Common myeloid progenitor, CD34-positive (primary cell): Measurements from ENCODE around the gene CSNK2A1.
A peak's percentile ranks its signal among the peaks of the same experiment; 100 is the strongest.

Source experiments
- CTCF ChIA-PET: fragments of 350-600 bp; sonication (Branson Sonifier 250); formaldehyde crosslinking; loops from one replicate; lab custom pipeline; 2021; ENCODE audit warnings: antibody characterized with exemption; lab: Charles Lee
- POLR2A ChIA-PET: fragments of 350-600 bp; sonication (Branson Sonifier 250); formaldehyde crosslinking; loops from one replicate; lab custom pipeline; 2021; ENCODE audit warnings: antibody characterized with exemption; lab: Charles Lee
- DNase-seq, 3 donors: peaks; one replicate each; pipeline versions ENCODE4 v3.0.0 to v3.0.0-alpha.2; 2013
- H3K27ac ChIP-seq, 2 experiments: 1 replicate in 1 of 2; 2 replicates in 1 of 2; pipeline ENCODE4 v1.7.0; 2013; ENCODE audit warnings: inconsistent platforms in 2 of 2, low read length in 2 of 2, mild to moderate bottlenecking in 2 of 2, low read depth in 1 of 2, moderate library complexity in 1 of 2; ENCODE audit not compliant: severe bottlenecking in 2 of 2, insufficient read depth in 1 of 2, poor library complexity in 1 of 2
- H3K27me3 ChIP-seq, 5 experiments: replicated peaks in 2 of 5; 1 replicate in 3 of 5; 2 replicates in 2 of 5; pipeline versions ENCODE4 v1.6.1 to v1.7.0; 2013; ENCODE audit warnings: low read length in 4 of 5, mild to moderate bottlenecking in 2 of 5, moderate library complexity in 2 of 5, inconsistent platforms in 1 of 5; ENCODE audit not compliant: insufficient read depth in 5 of 5, control insufficient read depth in 4 of 5
- H3K36me3 ChIP-seq, 4 experiments: 1 replicate in 2 of 4; 2 replicates in 2 of 4; pipeline versions ENCODE4 v1.6.1 to v1.7.0; 2013; ENCODE audit warnings: low read length in 3 of 4, control low read depth in 1 of 4, mild to moderate bottlenecking in 1 of 4; ENCODE audit not compliant: control insufficient read depth in 4 of 4, insufficient read depth in 4 of 4
- H3K4me1 ChIP-seq, 4 experiments: 1 replicate in 3 of 4; 2 replicates in 1 of 4; pipeline versions ENCODE4 v1.6.1 to v1.7.1; 2013; ENCODE audit warnings: low read length in 3 of 4, mild to moderate bottlenecking in 3 of 4, control low read depth in 1 of 4, inconsistent platforms in 1 of 4, moderate library complexity in 1 of 4; ENCODE audit not compliant: control insufficient read depth in 4 of 4, insufficient read depth in 4 of 4; ENCODE audit errors: control extremely low read depth in 1 of 4
- H3K4me3 ChIP-seq, 7 experiments: 1 replicate in 4 of 7; 2 replicates in 3 of 7; pipeline versions ENCODE4 v1.5.1 to v1.7.0; 2013; ENCODE audit warnings: mild to moderate bottlenecking in 7 of 7, low read length in 6 of 7, moderate library complexity in 6 of 7, inconsistent platforms in 2 of 7, low read depth in 2 of 7, control low read depth in 1 of 7; ENCODE audit not compliant: insufficient read depth in 4 of 7, control insufficient read depth in 1 of 7; ENCODE audit errors: extremely low read depth in 1 of 7
- H3K9me3 ChIP-seq, 5 experiments: 1 replicate in 4 of 5; 2 replicates in 1 of 5; pipeline versions ENCODE4 v1.6.1 to v1.7.1; 2013; ENCODE audit warnings: low read length in 4 of 5, mild to moderate bottlenecking in 2 of 5, inconsistent platforms in 1 of 5, low read depth in 1 of 5, moderate library complexity in 1 of 5; ENCODE audit not compliant: control insufficient read depth in 4 of 5, insufficient read depth in 2 of 5; ENCODE audit errors: control extremely low read depth in 1 of 5
- WGBS: methylation state at CpG from one replicate; pipeline ENCODE4 v1.1.5; 2013; ENCODE audit not compliant: insufficient coverage; 5-methylcytosine and 5-hydroxymethylcytosine counted together

CSNK2A1 gene

GRCh38 chr20:475463-476357 is 67.9 kb downstream of the CSNK2A1 start:
- CTCF ChIA-PET, result interaction anchor here (0.7 to 10.8 kb wide), 11 partner anchors 11 to 122 kb away, joined by 3 to 103 read pairs (median 4); no protein-coding TSS in a partner anchor
- Histone ChIP-seq H3K9me3 (peaks cover 0 to 7% (median 2%) of the 10 kb centered on the region in 5 experiments), H3K27me3 (no peaks in the 10 kb centered on the region), H3K36me3 (peaks cover 5 to 31% (median 16%) of the 10 kb centered on the region in 4 experiments), H3K4me1 (no peaks in the 10 kb centered on the region), H3K27ac (no peak overlapping the region), H3K4me3 (no peak overlapping the region)
- DNase-seq, result no peak
- WGBS, result 96% methylated on average over 6 of the region's 6 CpGs
- POLR2A ChIA-PET, result no interaction called here

GRCh38 chr20:474581-474980 is 69.0 kb downstream of the CSNK2A1 start:
- WGBS, result 93% methylated on average over 2 of the region's 2 CpGs
- ChIA-PET POLR2A (no interaction called here), CTCF (interaction anchor here (1.1 to 1.2 kb wide), 2 partner anchors 10 to 112 kb away, joined by 3 read pairs; no protein-coding TSS in a partner anchor)
- no peak for DNase-seq
- no peak overlapping the region for H3K4me3 ChIP-seq
- peaks cover 0 to 10% (median 7%) of the 10 kb centered on the region in 5 experiments for H3K9me3 ChIP-seq
- H3K27ac ChIP-seq, result no peak overlapping the region
- H3K27me3 ChIP-seq, result no peaks in the 10 kb centered on the region
- H3K4me1 ChIP-seq, result no peaks in the 10 kb centered on the region
- H3K36me3 ChIP-seq, result peaks cover 5 to 26% (median 12%) of the 10 kb centered on the region in 4 experiments

GRCh38 chr20:472889-473292 is 70.7 kb downstream of the CSNK2A1 start:
- ChIA-PET POLR2A (interaction anchor here (0.6 kb wide), 1 partner anchor 133 kb away, joined by 3 read pairs; no protein-coding TSS in a partner anchor), CTCF (interaction anchor here (1.0 to 2.2 kb wide), 5 partner anchors 9 to 118 kb away, joined by 3 to 7 read pairs (median 5); no protein-coding TSS in a partner anchor)
- no peak overlapping the region for H3K27ac ChIP-seq
- no CpG with 5 or more reads among the region's 1 CpG for WGBS
- no peaks in the 10 kb centered on the region for H3K4me1 ChIP-seq
- no peak overlapping the region for H3K4me3 ChIP-seq
- DNase-seq, result peak in 2 of 3 donors; percentile 35 to 40
- peaks cover 0 to 13% (median 7%) of the 10 kb centered on the region in 5 experiments for H3K9me3 ChIP-seq
- H3K36me3 ChIP-seq, result peaks cover 2 to 20% (median 6%) of the 10 kb centered on the region in 4 experiments
- no peaks in the 10 kb centered on the region for H3K27me3 ChIP-seq

- DNase-seq, result no peak
- Histone ChIP-seq H3K27ac (no peak overlapping the region), H3K9me3 (peaks cover 0 to 18% (median 7%) of the 10 kb centered on the region in 5 experiments), H3K27me3 (no peaks in the 10 kb centered on the region), H3K4me1 (no peaks in the 10 kb centered on the region), H3K4me3 (no peak overlapping the region), H3K36me3 (peaks cover 2 to 17% (median 5%) of the 10 kb centered on the region in 4 experiments)
- ChIA-PET POLR2A (interaction anchor here (0.6 kb wide), 1 partner anchor 132 kb away, joined by 3 read pairs; no protein-coding TSS in a partner anchor), CTCF (interaction anchor here (1.0 to 2.2 kb wide), 5 partner anchors 9 to 117 kb away, joined by 3 to 7 read pairs (median 5); no protein-coding TSS in a partner anchor)
- 97% methylated on average over 9 of the region's 9 CpGs for WGBS
Measured at GRCh38 chr20:472137-472846, 71.3 kb downstream of the CSNK2A1 start.

GRCh38 chr20:469746-470490 is 73.7 kb downstream of the CSNK2A1 start:
- no peak overlapping the region for H3K4me3 ChIP-seq
- H3K27me3 ChIP-seq, result no peaks in the 10 kb centered on the region
- no peak for DNase-seq
- no peaks in the 10 kb centered on the region for H3K4me1 ChIP-seq
- 80% methylated on average over 7 of the region's 8 CpGs for WGBS
- POLR2A ChIA-PET, result no interaction called here
- peaks cover 0 to 10% (median 3%) of the 10 kb centered on the region in 4 experiments for H3K36me3 ChIP-seq
- peaks cover 0 to 23% (median 7%) of the 10 kb centered on the region in 5 experiments for H3K9me3 ChIP-seq
- no peak overlapping the region for H3K27ac ChIP-seq
- CTCF ChIA-PET, result interaction anchor here (0.8 kb wide), 1 partner anchor 22 kb away, joined by 3 read pairs; no protein-coding TSS in a partner anchor

- WGBS, result 99% methylated on average over 7 of the region's 7 CpGs
- H3K36me3 ChIP-seq, result no peaks in the 10 kb centered on the region
- ChIA-PET CTCF (interaction anchor here (1.0 to 2.2 kb wide), 3 partner anchors 9 to 12 kb away, joined by 3 to 6 read pairs (median 4); no protein-coding TSS in a partner anchor), POLR2A (no interaction called here)
- peaks cover 0 to 23% (median 7%) of the 10 kb centered on the region in 5 experiments for H3K9me3 ChIP-seq
- no peak overlapping the region for H3K4me3 ChIP-seq
- no peak for DNase-seq
- H3K4me1 ChIP-seq, result peaks cover 0 to 6% (median 4%) of the 10 kb centered on the region in 4 experiments
- H3K27me3 ChIP-seq, result no peaks in the 10 kb centered on the region
- no peak overlapping the region for H3K27ac ChIP-seq
Measured at GRCh38 chr20:467755-468154, 75.8 kb downstream of the CSNK2A1 start.
